Astrocyte (in vitro differentiated cells and primary cell): ENCODE data around the gene OR2T2.

Experiments used
- EZH2 ChIP-seq: IDR thresholded peaks from 2 replicates; pipeline ENCODE4 v1.6.1; 2012; ENCODE audit warnings: mild to moderate bottlenecking, low read length, inconsistent platforms; ENCODE audit not compliant: insufficient read depth
- TF ChIP-seq, protein P1 (sequence below): IDR thresholded peaks from 2 replicates; pipeline ENCODE4 v1.5.1; 2011; ENCODE audit warnings: low read depth, mild to moderate bottlenecking, inconsistent platforms, low read length, moderate library complexity; ENCODE audit not compliant: insufficient read depth

DNA sequence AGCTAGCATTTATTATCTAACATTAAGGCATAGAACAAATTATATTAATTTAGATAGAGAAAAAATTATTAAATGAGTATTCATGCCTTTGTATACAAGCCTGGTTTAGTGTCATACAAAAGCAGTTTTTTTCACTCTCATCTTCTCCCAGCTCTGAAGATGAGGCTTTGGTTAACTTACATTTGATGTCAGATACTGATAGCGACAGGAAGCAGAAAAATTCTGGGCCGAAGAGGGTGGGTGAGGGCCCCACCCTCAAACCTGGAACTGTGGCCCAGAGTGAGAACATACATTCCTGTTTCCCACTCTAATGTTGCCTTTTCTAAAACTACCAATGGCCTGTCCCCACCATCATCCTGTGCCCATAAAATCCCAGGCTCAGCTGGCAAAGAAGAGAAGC, 27.6 kb upstream of the OR2T2 start:
- TF ChIP-seq, protein P1, sequence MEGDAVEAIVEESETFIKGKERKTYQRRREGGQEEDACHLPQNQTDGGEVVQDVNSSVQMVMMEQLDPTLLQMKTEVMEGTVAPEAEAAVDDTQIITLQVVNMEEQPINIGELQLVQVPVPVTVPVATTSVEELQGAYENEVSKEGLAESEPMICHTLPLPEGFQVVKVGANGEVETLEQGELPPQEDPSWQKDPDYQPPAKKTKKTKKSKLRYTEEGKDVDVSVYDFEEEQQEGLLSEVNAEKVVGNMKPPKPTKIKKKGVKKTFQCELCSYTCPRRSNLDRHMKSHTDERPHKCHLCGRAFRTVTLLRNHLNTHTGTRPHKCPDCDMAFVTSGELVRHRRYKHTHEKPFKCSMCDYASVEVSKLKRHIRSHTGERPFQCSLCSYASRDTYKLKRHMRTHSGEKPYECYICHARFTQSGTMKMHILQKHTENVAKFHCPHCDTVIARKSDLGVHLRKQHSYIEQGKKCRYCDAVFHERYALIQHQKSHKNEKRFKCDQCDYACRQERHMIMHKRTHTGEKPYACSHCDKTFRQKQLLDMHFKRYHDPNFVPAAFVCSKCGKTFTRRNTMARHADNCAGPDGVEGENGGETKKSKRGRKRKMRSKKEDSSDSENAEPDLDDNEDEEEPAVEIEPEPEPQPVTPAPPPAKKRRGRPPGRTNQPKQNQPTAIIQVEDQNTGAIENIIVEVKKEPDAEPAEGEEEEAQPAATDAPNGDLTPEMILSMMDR, result no peak
- TF ChIP-seq EZH2, result no peak
